MCF 10A (cell line): ENCODE results near the gene ATG5. TPM values are rescaled to one million over a fixed set of nuclear protein-coding genes. Genes with fewer than 3 reads are reported as not detected.
"Not testable (repeated sequence)": the region's sequence is repeated elsewhere in the genome, so short reads cannot be mapped to it uniquely, and the experiment has no call there.

Experiments
- BruUV-seq: library from RNA; stranded (reverse); fragments of 400-500 nt; replicated peaks from 2 replicates; lab custom pipeline; 2021; lab: Mats Ljungman, UMichigan
- CTCF ChIA-PET: fragments of 300-600 bp; sonication (Branson Sonifier 250); formaldehyde crosslinking; extraction: SDS; loops from one replicate; lab custom pipeline; 2021; ENCODE audit warnings: antibody characterized with exemption, inconsistent platforms; lab: Yijun Ruan, JAX
- POLR2A ChIA-PET: fragments of 300-600, 350-650 bp; sonication (Branson Sonifier 250); formaldehyde crosslinking; extraction: SDS; loops from one replicate; lab custom pipeline; 2020; ENCODE audit warnings: antibody characterized with exemption, inconsistent platforms; lab: Yijun Ruan, JAX
- DNase-seq: peaks from one replicate; pipeline ENCODE4 v3.0.0-alpha.2; 2018; ENCODE audit not compliant: unreplicated experiment
- H3K27ac Mint-ChIP-seq: one replicate; pipeline ENCODE4 v1.8.0; 2022; ENCODE audit warnings: mild to moderate bottlenecking, low read depth, mixed read lengths; ENCODE audit not compliant: unreplicated experiment
- H3K27me3 Mint-ChIP-seq: one replicate; pipeline ENCODE4 v1.8.0; 2022; ENCODE audit warnings: mixed read lengths; ENCODE audit not compliant: insufficient read depth, unreplicated experiment
- H3K36me3 Mint-ChIP-seq: one replicate; pipeline ENCODE4 v1.8.0; 2022; ENCODE audit warnings: mild to moderate bottlenecking, moderate library complexity, mixed read lengths; ENCODE audit not compliant: insufficient read depth, unreplicated experiment
- H3K4me1 Mint-ChIP-seq: one replicate; pipeline ENCODE4 v1.8.0; 2022; ENCODE audit warnings: mixed read lengths; ENCODE audit not compliant: insufficient read depth, unreplicated experiment
- H3K4me3 Mint-ChIP-seq: one replicate; pipeline ENCODE4 v1.8.0; 2022; ENCODE audit warnings: mild to moderate bottlenecking, moderate library complexity, mixed read lengths; ENCODE audit not compliant: unreplicated experiment
- H3K9me3 Mint-ChIP-seq: one replicate; pipeline ENCODE4 v1.8.0; 2022; ENCODE audit warnings: mixed read lengths; ENCODE audit not compliant: unreplicated experiment
- intact Hi-C: fragments of 100-400 bp; cut with micrococcal nuclease; formaldehyde crosslinking; loops from 2 replicates; pipeline ENCODE4 v1.14.1; 2022
- total RNA-seq: library from RNA; stranded (reverse); gene quantifications from 2 replicates; pipeline ENCODE4 v1.2.3, GENCODE V29; 2022
- TF ChIP-seq, protein P1 (sequence below): fragments of 200-600 bp; IDR thresholded peaks from one replicate; pipeline ENCODE4 v1.8.0; 2022; ENCODE audit warnings: antibody characterized with exemption, mild to moderate bottlenecking; ENCODE audit not compliant: unreplicated experiment

The ATG5 gene
- total RNA-seq, 1 experiment from 2014 or later, result 33.3 TPM

DNA sequence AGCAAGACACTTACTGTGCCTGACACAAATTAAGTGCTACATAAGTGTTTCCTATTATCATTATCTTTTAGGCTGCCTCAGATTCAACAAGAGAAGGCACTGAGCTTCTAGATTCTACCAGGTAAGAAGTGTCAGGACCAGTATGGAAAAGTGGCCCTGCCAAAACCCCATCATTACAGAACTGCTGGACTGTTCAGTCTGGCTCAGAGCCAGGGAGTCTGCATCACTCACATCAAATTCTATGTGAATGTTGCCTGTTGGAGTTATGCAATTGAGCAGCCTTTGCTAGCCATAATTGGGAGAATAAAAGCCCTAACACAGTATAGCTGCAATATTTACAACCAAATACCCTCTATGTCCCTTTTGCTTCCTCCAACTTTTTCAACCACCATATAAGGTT, 70.9 kb downstream of the ATG5 start:
- TF ChIP-seq, protein P1, sequence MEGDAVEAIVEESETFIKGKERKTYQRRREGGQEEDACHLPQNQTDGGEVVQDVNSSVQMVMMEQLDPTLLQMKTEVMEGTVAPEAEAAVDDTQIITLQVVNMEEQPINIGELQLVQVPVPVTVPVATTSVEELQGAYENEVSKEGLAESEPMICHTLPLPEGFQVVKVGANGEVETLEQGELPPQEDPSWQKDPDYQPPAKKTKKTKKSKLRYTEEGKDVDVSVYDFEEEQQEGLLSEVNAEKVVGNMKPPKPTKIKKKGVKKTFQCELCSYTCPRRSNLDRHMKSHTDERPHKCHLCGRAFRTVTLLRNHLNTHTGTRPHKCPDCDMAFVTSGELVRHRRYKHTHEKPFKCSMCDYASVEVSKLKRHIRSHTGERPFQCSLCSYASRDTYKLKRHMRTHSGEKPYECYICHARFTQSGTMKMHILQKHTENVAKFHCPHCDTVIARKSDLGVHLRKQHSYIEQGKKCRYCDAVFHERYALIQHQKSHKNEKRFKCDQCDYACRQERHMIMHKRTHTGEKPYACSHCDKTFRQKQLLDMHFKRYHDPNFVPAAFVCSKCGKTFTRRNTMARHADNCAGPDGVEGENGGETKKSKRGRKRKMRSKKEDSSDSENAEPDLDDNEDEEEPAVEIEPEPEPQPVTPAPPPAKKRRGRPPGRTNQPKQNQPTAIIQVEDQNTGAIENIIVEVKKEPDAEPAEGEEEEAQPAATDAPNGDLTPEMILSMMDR, result no peak
- H3K4me1 Mint-ChIP-seq, result peaks cover 44% of the 10 kb centered on the region
- no peaks in the 10 kb centered on the region for H3K27me3 Mint-ChIP-seq
- H3K9me3 Mint-ChIP-seq, result no peaks in the 10 kb centered on the region
- DNase-seq, result peak; percentile 87
- intact Hi-C loops, result no loop called here
- H3K4me3 Mint-ChIP-seq, result no peak overlapping the region
- no TSS peak for BruUV-seq
- H3K27ac Mint-ChIP-seq, result no peak overlapping the region
- CTCF ChIA-PET, result interaction anchor here (0.6 to 2.1 kb wide), 2 partner anchors 31 to 1042 kb away, joined by 3 to 11 read pairs; no protein-coding TSS in a partner anchor
- no peaks in the 10 kb centered on the region for H3K36me3 Mint-ChIP-seq
- POLR2A ChIA-PET, result no interaction called here

DNA sequence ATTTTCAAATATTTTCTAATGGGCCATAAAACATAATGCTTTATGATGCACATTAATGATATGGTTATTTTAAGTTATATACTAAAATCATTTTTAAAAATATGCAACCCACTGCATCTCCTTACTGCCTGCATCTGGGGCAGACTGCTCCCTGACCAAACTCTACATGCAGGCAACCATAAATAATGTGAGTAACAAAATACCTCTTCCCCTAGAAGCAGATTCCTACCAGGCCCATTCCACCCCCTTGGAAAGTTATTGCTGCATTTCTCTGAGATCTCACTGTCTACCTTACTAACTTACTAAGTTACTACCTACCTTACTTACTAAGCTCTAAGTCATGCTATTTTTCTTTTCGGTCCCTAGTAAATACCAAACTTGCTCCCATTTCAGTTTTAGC, 71.8 kb downstream of the ATG5 start:
- no TSS peak for BruUV-seq
- no peaks in the 10 kb centered on the region for H3K36me3 Mint-ChIP-seq
- DNase-seq, result no peak
- H3K27me3 Mint-ChIP-seq, result no peaks in the 10 kb centered on the region
- ChIA-PET CTCF (interaction anchor here (2.1 kb wide), 1 partner anchor 30 kb away, joined by 11 read pairs; no protein-coding TSS in a partner anchor), POLR2A (no interaction called here)
- H3K9me3 Mint-ChIP-seq, result no peaks in the 10 kb centered on the region
- peaks cover 44% of the 10 kb centered on the region for H3K4me1 Mint-ChIP-seq
- TF ChIP-seq, protein P1, result no peak
- intact Hi-C loops, result no loop called here
- peak overlapping the region; percentile 3 for H3K27ac Mint-ChIP-seq
- H3K4me3 Mint-ChIP-seq, result no peak overlapping the region

DNA sequence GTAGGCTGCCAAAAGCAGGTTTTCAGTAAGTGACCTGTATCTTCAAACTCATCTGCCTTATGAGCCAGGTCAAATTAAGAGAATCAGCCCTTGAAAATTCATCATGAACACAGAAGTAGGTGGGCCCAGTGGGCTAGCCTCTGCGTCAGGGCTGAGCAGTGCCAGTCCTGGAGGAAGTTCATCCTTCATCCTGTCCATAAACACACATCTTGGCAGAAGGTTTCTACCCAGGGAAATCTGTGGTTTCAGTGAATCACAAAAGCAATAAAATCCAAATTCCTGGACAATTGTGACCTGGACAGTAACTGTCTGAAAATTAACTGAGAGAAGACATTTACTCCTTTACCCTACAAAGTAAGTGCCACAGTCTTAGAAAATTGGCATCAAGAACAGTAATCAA, 72.4 kb downstream of the ATG5 start:
- TF ChIP-seq, protein P1, result no peak
- peaks cover 44% of the 10 kb centered on the region for H3K4me1 Mint-ChIP-seq
- H3K4me3 Mint-ChIP-seq, result no peak overlapping the region
- ChIA-PET CTCF (no interaction called here), POLR2A (interaction anchor here (1.3 kb wide), 1 partner anchor 11 kb away, joined by 4 read pairs; no protein-coding TSS in a partner anchor)
- peak; percentile 82 for DNase-seq
- peak overlapping the region; percentile 3 for H3K27ac Mint-ChIP-seq
- no peaks in the 10 kb centered on the region for H3K9me3 Mint-ChIP-seq
- intact Hi-C loops, result no loop called here
- no TSS peak for BruUV-seq
- no peaks in the 10 kb centered on the region for H3K36me3 Mint-ChIP-seq
- H3K27me3 Mint-ChIP-seq, result no peaks in the 10 kb centered on the region

DNA sequence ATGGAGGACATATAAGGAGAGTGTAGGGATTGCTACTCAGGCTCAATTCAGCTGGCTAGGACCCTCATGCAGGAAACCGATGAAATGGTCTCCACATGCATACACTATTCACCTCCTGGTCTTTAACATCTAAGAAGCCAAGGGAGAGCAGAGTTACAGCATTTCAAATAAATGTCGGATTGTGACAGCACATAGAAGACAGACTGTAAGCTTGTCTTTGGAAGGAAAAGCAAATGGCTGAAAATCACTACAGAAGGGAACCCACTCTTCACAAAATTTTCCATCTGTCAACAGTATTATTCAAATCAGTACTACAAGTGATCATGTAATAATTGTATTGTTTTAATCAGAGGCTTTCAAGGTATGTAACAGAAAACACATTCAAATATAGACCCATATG, 72.9 kb downstream of the ATG5 start:
- H3K4me3 Mint-ChIP-seq, result no peak overlapping the region
- CTCF ChIA-PET, result interaction anchor here (0.6 to 0.7 kb wide), 2 partner anchors 119 to 822 kb away, joined by 3 to 4 read pairs; no protein-coding TSS in a partner anchor
- H3K27me3 Mint-ChIP-seq, result no peaks in the 10 kb centered on the region
- no peaks in the 10 kb centered on the region for H3K9me3 Mint-ChIP-seq
- POLR2A ChIA-PET, result interaction anchor here (1.3 to 1.5 kb wide), 2 partner anchors 10 to 12 kb away, joined by 4 to 6 read pairs; no protein-coding TSS in a partner anchor
- intact Hi-C loops, result no loop called here
- no TSS peak for BruUV-seq
- no peak for DNase-seq
- H3K27ac Mint-ChIP-seq, result peak overlapping the region; percentile 3
- H3K4me1 Mint-ChIP-seq, result peaks cover 44% of the 10 kb centered on the region
- TF ChIP-seq, protein P1, result no peak
- H3K36me3 Mint-ChIP-seq, result peaks cover 5% of the 10 kb centered on the region

DNA sequence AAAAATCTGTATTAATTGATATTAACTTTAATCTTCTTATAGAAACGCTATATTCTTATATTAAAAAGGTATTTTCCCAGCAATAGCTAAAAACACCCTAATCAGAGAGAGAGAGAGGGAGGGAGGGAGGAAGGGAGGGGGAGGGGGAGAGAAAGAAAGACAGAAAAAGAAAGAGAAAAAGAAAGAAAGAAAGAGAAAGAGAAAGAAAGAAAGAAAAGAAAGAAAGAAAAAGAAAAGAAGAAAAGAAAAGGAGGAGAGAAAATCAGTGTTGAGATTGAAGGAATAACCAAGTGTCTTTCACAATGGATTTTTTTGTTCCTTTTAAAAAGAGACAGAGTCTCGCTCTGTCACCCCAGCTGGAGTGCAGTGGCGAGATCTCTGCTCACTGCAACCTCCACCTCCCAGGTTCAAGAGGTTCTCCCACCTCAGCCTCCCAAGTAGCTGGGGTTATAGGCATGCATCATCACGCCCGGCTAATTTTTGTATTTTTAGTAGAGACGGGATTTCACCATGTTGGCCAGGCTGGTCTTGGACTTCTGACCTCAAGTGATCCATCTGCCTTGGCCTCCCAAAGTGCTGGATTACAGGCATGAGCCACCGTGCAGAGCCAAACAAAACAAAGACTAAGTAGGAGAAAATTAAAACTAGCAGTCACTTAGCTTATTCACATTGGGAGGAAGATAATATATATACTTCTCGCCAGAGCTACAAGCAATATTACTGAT, 73.9 kb downstream of the ATG5 start:
- POLR2A ChIA-PET, result interaction anchor here (1.3 to 1.5 kb wide), 2 partner anchors 11 to 13 kb away, joined by 4 to 6 read pairs; no protein-coding TSS in a partner anchor
- DNase-seq, result peak; percentile 62
- H3K27me3 Mint-ChIP-seq, BruUV-seq, H3K27ac Mint-ChIP-seq, H3K4me3 Mint-ChIP-seq, intact Hi-C loops, H3K9me3 Mint-ChIP-seq: not testable (repeated sequence)
- CTCF ChIA-PET, result interaction anchor here (0.7 kb wide), 3 partner anchors 160 to 1405 kb away, joined by 3 read pairs; no protein-coding TSS in a partner anchor
- H3K36me3 Mint-ChIP-seq, result peaks cover 15% of the 10 kb centered on the region
- peaks cover 44% of the 10 kb centered on the region for H3K4me1 Mint-ChIP-seq
